GM13977 (cell line): Measurements from ENCODE around the gene CAMK1D.

Experiments
- DNase-seq: peaks from one replicate; pipeline ENCODE4 v3.0.0; 2012; ENCODE audit warnings: low spot score
- CTCF ChIP-seq: IDR thresholded peaks from 2 replicates; pipeline ENCODE4 v1.5.1; 2012; ENCODE audit warnings: mild to moderate bottlenecking, control low read depth; ENCODE audit not compliant: insufficient read depth; ENCODE audit errors: extremely low read depth, missing control alignments
- in situ Hi-C: fragments of 300-500 bp; cut with MboI; formaldehyde crosslinking; loops from one replicate; pipeline ENCODE4 v1.12.0; 2022; ENCODE audit warnings: low sequenced_read_pairs, low pct_unique_long_range_greater_than_20kb, mixed read lengths, inconsistent platforms; ENCODE audit not compliant: unreplicated experiment

Gene CAMK1D

GRCh38 chr10:12535656-12536055 lies 186.3 kb downstream of the CAMK1D start:
- no peak for DNase-seq
- no peak for TF ChIP-seq CTCF
- in situ Hi-C loops, result no loop called here

GRCh38 chr10:12538491-12538995 lies 189.2 kb downstream of the CAMK1D start:
- no peak for TF ChIP-seq CTCF
- in situ Hi-C loops, result no loop called here
- no peak for DNase-seq

- no peak for TF ChIP-seq CTCF
- in situ Hi-C loops, result no loop called here
- no peak for DNase-seq
Measured at GRCh38 chr10:12539350-12540164, 190.2 kb downstream of the CAMK1D start.

DNA sequence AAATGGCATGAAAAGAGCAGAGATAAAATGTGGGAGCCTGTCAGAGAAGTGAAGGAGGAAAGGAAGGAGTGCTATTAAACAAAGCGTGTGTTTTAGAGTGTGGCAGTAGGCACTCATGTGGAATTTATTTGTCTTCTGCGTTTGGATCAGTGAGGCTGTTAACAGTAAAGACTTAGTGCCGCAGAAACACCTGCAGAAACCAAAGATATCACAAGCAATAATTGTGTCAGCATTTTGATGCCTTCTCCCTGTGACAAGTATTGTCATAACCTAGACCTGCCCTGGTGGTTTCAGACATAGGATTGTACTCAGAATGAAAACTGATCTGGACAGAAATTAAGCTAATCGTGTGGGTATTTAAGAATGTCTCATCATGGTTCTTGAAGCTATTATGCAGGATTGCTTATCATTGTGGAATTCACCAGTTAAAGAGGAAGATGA lies 191.0 kb downstream of the CAMK1D start:
- TF ChIP-seq CTCF, result no peak

DNA sequence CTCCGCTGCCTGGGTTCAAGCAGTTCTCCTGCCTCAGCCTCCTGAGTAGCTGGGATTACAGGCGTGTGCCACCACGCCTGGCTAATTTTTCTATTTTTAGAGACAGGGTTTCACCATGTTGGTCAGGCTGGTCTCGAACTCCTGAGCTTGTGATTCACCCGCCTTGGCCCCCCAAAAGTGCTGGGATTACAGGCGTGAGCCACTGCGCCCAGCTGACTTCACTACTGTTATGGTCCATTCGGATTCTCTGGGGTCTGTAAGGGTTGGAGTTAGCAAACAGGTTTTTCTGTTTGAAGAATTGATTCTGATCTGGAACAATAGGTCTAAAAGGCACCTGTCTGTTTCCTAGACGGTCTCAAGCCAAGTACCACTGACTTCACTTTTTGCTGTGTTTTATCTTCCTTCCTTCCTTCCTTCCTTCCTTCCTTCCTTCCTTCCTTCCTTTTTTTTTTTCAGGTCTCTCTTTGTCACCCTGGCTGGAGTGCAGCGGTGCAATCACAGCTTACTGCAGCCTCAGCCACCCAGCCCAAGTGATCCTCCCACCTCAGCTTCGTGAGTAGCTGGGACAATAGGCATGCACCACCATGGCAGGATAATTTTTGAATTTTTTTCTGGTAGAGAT lies 192.2 kb downstream of the CAMK1D start:
- in situ Hi-C loops, result no loop called here
- TF ChIP-seq CTCF, result no peak
- no peak for DNase-seq

More for the DNA sequence above, 191.0 kb downstream of the CAMK1D start:
- no peak for DNase-seq
- in situ Hi-C loops, result no loop called here

DNA sequence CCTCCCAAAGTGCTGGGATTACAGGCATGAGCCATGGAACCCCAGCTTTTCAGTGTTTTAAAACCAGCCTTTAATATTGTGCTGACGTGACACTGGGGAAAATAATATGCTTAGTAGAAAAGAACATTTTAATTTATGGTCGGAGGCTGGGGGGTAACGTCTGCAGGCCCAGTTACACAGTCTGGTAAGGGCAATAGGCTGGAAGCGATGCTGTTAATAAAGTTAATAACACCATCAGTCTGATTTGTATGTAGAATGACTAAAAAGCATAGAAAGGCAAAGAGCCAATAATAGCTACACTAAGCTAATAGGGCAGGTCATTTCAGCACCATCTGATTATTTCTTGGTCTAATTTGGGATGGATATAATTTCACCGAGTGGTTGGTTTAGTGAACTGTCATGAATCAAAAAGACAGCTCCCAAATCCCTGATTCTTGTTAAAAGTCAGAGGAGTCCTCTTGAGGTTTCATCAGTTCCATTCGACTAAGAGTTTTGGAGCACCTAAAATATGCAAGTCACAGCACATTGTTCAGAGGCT lies 192.9 kb downstream of the CAMK1D start:
- in situ Hi-C loops, result no loop called here
- TF ChIP-seq CTCF, result no peak
- no peak for DNase-seq
